RPMI7951 (cell line): ENCODE data around the gene KRTAP22-2. TPM values are rescaled to one million over a fixed set of nuclear protein-coding genes. Genes with fewer than 3 reads are reported as not detected.

Source experiments
- DNase-seq: peaks from one replicate; pipeline ENCODE4 v3.0.0-alpha.2; 2012; ENCODE audit warnings: low read depth
- total RNA-seq: library from RNA; depleted of rRNA; stranded (reverse); fragments of >200 nt; shearing (Covaris generic); gene quantifications from 2 replicates; pipeline ENCODE4 v1.2.3, GENCODE V29; 2014; rRNA removed

KRTAP22-2 gene
- total RNA-seq, 1 experiment from 2014 or later, result not detected

DNA sequence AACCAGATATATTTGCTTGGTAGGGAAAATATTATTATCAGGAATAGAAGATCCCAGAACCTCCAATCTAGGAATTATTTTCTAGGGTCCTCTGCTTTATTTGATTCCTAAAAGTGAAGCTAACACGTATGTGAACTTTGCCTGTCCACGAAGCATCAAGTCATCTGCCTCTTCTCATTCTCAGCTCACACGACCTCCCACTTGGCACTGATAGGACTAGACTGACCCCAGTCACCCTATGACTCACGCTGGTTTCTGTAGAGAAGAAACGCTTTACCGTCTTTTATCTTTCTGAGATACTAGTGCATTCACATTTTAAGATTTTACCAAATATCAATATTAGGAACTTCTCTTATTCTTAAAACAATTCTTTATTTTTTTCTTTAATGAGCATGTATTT lies 27.1 kb downstream of the KRTAP22-2 start:
- no peak for DNase-seq

DNA sequence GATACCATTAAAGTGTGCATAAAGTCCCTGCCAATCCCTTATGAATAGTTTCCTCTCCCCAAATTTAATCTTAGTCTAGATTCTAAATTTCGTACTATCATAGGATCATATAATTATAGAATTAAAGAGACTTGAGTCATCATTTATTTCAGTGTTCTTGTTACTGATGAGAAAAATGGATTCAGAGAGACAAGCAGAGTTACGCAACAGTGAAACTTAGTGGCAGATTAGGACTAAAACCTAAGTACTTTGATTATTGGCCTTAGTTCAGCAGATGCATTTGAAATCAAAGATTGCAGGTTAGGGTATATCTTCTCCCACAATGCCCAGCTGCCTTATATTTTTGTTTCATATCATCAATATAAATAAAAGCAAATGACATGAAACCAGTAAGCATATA lies 28.2 kb downstream of the KRTAP22-2 start:
- no peak for DNase-seq

DNA sequence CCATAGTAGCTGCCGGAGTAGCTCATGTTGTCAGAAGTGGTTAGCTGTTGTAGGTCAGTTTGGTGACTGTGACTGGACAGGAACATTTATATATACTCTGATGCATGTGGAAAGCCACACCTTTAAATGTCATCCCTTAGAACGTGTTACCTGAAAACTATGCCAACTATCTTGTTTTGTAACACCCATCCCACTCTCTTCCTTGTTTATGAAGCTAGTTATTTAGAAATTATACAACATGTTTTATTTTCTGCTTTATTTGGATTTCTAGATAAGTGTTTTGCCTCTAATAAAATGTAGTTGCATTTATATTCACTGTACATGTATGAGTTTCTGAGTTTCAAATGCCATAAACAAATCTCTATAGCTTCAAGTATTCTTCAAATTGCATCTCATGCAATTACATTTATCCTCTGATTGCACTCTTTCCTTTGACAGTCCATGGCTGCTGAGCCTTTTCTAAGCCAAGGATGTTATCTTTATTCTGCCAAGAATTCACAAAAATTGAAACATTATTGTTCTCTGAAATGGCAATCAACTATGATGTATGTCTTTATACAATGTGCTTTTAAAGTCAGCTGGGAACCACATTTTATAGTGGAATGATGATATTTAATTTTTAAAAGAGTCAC lies 28.8 kb downstream of the KRTAP22-2 start, which contains the start of gene KRTAP19-7:
Gene KRTAP19-7 (minus strand): TSS at position 51 of the 632 bp plus-strand sequence. CDS start 25 bp downstream, at position 26.
- no peak for DNase-seq

DNA sequence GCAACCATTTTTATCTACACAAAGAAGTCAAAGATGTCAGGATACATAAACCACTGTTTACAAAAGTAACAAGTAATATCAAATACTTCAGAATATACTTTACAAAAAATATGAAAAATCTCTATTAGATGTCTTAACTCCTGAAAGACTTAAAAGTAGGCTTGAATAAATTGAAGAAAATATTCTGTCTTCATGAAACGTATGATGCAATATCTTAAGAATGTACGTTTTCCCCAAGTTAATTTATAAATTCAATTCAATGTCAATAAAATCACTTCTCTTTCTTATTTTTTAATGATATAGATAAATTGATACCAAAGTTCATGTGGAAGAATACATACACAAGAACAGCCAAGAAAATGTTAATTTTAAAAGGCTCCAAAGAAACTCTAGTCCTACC lies 35.1 kb downstream of the KRTAP22-2 start:
- DNase-seq, result no peak

DNA sequence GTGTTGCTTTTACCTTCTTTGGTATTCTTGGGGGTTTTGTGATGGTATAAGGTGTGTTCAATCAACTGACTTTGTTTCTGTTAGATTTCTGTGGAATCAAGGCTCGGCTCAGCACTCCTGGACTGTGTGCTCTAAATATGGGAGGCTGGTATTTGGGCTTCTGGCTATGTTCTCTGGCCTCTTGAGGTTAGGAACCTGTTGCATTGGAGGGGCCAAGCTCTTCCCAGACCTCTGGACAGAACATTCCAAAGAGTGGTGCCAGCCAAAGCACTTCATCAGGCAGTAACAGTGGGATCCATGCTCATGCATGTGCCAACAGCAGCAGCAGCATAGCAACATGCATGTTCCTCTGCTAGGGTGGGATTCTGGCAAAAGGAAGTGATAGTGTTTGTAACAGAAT lies 37.4 kb downstream of the KRTAP22-2 start:
- DNase-seq, result no peak

DNA sequence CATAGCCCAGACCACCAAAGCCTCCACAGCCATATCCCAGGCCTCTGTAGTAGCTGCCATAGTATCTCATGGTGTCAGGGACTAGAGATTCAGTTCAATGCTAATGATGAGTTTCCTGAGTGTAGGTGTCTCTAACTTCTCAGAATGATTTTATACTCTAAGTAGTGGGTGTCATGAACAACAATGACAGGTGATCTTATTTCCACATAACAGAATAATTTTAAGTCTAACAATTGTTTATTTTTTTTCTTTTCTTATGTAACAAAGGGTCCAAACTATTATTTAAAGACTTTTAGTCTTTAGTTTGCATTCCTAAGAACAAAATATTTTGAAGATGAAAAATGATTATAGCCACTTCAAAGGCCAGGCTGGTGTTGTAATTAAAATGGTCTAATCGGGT lies 48.4 kb downstream of the KRTAP22-2 start, which contains the start of gene KRTAP19-6:
Gene KRTAP19-6 (minus strand): TSS at position 101 of the 400 bp plus-strand sequence. CDS start 31 bp downstream, at position 70.
- DNase-seq, result no peak

Other genes with a start within 250 kb of the KRTAP22-2 start
- not detected in 2 replicates for gene KRTAP23-1, start 241.8 kb downstream of the KRTAP22-2 start, total RNA-seq
- gene KRTAP13-2, start 218.1 kb downstream of the KRTAP22-2 start, total RNA-seq, result not detected in 2 replicates
- not detected in 2 replicates for gene KRTAP13-1, start 194.4 kb downstream of the KRTAP22-2 start, total RNA-seq
- gene KRTAP13-3, start 164.5 kb downstream of the KRTAP22-2 start, total RNA-seq, result not detected in 2 replicates
- not detected in 2 replicates for gene KRTAP13-4, start 160.2 kb downstream of the KRTAP22-2 start, total RNA-seq
- not detected in 2 replicates for gene KRTAP15-1, start 150.1 kb downstream of the KRTAP22-2 start, total RNA-seq
- gene KRTAP19-1, start 110.0 kb downstream of the KRTAP22-2 start, total RNA-seq, result not detected in 2 replicates
- gene KRTAP19-2, start 103.0 kb downstream of the KRTAP22-2 start, total RNA-seq, result not detected in 2 replicates
- not detected in 2 replicates for gene KRTAP19-3, start 98.4 kb downstream of the KRTAP22-2 start, total RNA-seq
- not detected in 2 replicates for gene KRTAP19-4, start 93.2 kb downstream of the KRTAP22-2 start, total RNA-seq
- gene KRTAP19-5, start 88.3 kb downstream of the KRTAP22-2 start, total RNA-seq, result not detected in 2 replicates
- gene KRTAP19-6, start 48.5 kb downstream of the KRTAP22-2 start, total RNA-seq, result not detected in 2 replicates
- not detected in 2 replicates for gene KRTAP19-7, start 29.1 kb downstream of the KRTAP22-2 start, total RNA-seq
- gene KRTAP6-3, start 2.0 kb upstream of the KRTAP22-2 start, total RNA-seq, result not detected in 2 replicates
- gene KRTAP6-2, start 8.5 kb upstream of the KRTAP22-2 start, total RNA-seq, result not detected in 2 replicates
- gene KRTAP22-1, start 10.7 kb upstream of the KRTAP22-2 start, total RNA-seq, result not detected in 2 replicates
- gene KRTAP6-1, start 23.5 kb upstream of the KRTAP22-2 start, total RNA-seq, result not detected in 2 replicates
- gene KRTAP20-1, start 26.0 kb upstream of the KRTAP22-2 start, total RNA-seq, result not detected in 2 replicates
- not detected in 2 replicates for gene KRTAP20-4, start 30.2 kb upstream of the KRTAP22-2 start, total RNA-seq
- not detected in 2 replicates for gene KRTAP20-2, start 44.8 kb upstream of the KRTAP22-2 start, total RNA-seq
- gene KRTAP20-3, start 52.5 kb upstream of the KRTAP22-2 start, total RNA-seq, result not detected in 2 replicates
- gene KRTAP21-3, start 128.4 kb upstream of the KRTAP22-2 start, total RNA-seq, result not detected in 2 replicates
- not detected in 2 replicates for gene KRTAP21-2, start 156.9 kb upstream of the KRTAP22-2 start, total RNA-seq
- not detected in 2 replicates for gene KRTAP21-1, start 165.0 kb upstream of the KRTAP22-2 start, total RNA-seq
- gene KRTAP8-1, start 222.9 kb upstream of the KRTAP22-2 start, total RNA-seq, result not detected in 2 replicates
- not detected in 2 replicates for gene KRTAP7-1, start 239.4 kb upstream of the KRTAP22-2 start, total RNA-seq